Neuron (in vitro differentiated cells): ENCODE measurements around the gene SNAP23.

Source experiments
- H2AFZ ChIP-seq: one replicate; pipeline ENCODE4 v1.6.1; 2013; ENCODE audit warnings: low read depth, mild to moderate bottlenecking, inconsistent platforms, low read length, moderate library complexity
- H3K27me3 ChIP-seq: one replicate; pipeline ENCODE4 v1.6.1; 2013; ENCODE audit warnings: low read length; ENCODE audit not compliant: insufficient read depth
- H3K36me3 ChIP-seq: one replicate; pipeline ENCODE4 v1.6.1; 2013; ENCODE audit warnings: low read length; ENCODE audit not compliant: insufficient read depth
- H3K4me1 ChIP-seq: one replicate; pipeline ENCODE4 v1.6.1; 2013; ENCODE audit warnings: low read length; ENCODE audit not compliant: insufficient read depth
- H3K4me3 ChIP-seq: 2 replicates; pipeline ENCODE4 v1.5.1; 2013; ENCODE audit warnings: mild to moderate bottlenecking, low read length, moderate library complexity
- H3K9me3 ChIP-seq: one replicate; pipeline ENCODE4 v1.6.1; 2013; ENCODE audit warnings: low read length

SNAP23 gene

DNA sequence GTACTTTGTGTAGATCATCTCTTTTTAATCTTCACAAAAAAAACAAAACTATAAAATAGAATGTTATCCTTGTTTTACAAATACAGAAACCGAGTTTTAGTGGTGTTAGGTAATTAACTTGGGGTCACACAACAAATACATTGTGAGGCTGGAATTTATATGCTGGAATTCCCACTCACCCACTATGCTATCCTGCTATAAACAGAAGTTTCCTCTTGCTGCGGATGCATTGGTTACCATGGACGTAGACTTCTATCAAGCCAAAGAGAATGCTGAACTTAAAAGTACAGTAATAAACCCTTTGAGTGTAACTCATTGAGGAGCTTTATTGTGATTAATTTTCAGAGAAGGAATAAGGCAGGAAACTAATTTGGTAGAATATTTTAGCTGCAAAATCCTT, 9.2 kb downstream of the SNAP23 start:
- Histone ChIP-seq H3K36me3 (no peaks in the 10 kb centered on the region), H3K9me3 (no peaks in the 10 kb centered on the region), H3K27me3 (no peaks in the 10 kb centered on the region), H2AFZ (no peak overlapping the region), H3K4me3 (no peak overlapping the region), H3K4me1 (no peaks in the 10 kb centered on the region)

DNA sequence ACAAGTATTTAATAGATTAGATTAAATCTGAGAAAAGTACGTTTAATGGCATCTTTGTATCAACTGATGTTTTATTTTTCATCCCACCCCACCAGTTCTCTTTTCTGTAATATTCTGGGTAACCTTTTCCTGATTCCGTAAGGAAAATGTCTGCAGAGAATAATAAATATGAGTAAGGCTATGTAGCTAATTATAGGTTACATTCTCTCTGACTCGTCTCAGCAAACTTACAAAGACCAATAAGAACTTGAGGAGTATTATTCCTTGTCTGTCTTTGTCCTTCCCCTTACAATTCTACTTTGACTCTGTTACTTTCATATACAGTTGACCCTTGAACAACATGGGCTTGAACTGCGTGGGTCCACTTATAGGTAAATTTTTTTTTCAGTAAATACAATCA, 12.1 kb downstream of the SNAP23 start:
- Histone ChIP-seq H3K27me3 (no peaks in the 10 kb centered on the region), H2AFZ (no peak overlapping the region), H3K36me3 (peaks cover under 1% of the 10 kb centered on the region), H3K4me3 (no peak overlapping the region), H3K4me1 (no peaks in the 10 kb centered on the region), H3K9me3 (no peaks in the 10 kb centered on the region)

DNA sequence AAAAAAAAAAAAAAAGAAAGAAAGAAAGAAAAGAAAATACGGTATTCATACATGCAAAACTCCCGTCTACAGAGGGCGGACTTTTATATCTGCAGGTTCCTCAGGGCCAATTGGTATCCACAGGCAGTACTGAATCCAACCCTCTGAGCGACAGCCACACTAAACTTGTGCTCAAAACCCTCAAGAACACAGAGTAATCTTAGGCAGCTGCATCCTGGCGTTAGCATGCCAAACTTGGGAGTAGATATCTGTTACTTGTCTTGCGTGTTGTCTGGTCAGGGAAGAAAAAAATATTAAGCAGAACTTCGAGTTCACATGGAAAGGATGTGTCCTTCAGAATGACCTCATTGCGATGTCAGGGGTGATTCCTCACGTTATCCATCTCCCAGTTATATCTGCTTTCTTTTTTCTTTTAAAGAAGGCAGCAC, 12.8 kb downstream of the SNAP23 start:
- Histone ChIP-seq H3K4me1 (no peaks in the 10 kb centered on the region), H3K36me3 (peaks cover 7% of the 10 kb centered on the region), H3K9me3 (no peaks in the 10 kb centered on the region), H3K27me3 (no peaks in the 10 kb centered on the region), H2AFZ (no peak overlapping the region), H3K4me3 (no peak overlapping the region)

DNA sequence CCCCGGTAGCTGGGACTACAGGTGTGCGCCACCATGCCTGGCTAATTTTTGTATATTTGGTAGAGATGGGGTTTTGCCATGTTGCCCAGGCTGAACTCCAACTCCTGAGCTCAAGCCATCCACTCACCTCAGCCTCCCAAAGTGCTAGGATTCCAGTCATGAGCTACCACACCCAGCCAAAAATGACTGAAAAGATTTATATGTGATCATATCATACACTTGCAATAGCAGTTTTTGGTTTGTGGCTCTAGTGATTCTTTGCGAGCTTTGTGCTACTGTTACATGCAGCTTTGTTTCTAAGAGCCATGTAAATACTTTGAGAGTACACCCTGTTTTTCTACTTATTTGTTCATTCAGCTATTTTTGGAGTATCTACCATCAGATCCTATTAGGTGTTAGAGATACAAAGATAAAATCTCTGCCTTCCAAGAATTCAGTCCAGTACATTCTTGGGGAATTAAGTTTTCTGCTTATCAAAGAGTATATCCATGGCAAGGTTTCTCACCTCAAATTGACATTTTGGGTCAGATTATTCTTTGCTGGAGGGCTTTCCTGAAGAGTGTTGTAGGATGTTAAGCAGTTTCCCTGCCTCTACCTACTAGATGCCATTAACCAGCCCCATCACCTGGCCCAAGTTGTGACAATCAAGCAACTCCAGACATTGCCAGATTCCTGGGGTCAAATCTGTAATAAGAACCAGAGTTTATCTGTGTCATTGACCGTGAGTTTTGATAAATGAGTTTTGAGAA, 15.0 kb downstream of the SNAP23 start:
- Histone ChIP-seq H3K27me3 (no peaks in the 10 kb centered on the region), H3K9me3 (no peaks in the 10 kb centered on the region), H2AFZ (no peak overlapping the region), H3K4me1 (no peaks in the 10 kb centered on the region), H3K4me3 (no peak overlapping the region), H3K36me3 (peaks cover 17% of the 10 kb centered on the region)

DNA sequence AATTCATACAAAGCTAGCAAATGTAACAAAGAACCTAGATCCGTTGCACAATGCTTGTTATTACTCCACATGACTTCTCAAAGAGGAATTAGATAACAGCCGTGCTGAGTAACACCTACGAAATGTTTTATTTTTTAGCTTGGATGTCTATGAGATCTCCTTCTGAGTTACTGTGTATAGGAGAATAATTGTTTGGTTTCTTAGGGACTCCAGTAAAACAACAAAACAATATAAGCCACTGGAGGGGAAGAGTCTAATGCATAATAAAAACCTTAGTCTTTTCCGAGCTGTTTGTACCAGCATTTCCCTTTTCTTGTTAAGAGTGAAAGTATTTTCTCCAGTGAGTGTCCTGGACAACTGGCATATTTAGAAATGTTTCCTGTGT, 15.6 kb downstream of the SNAP23 start:
- Histone ChIP-seq H3K4me1 (no peaks in the 10 kb centered on the region), H2AFZ (no peak overlapping the region), H3K27me3 (no peaks in the 10 kb centered on the region), H3K36me3 (peaks cover 23% of the 10 kb centered on the region), H3K4me3 (no peak overlapping the region), H3K9me3 (no peaks in the 10 kb centered on the region)

DNA sequence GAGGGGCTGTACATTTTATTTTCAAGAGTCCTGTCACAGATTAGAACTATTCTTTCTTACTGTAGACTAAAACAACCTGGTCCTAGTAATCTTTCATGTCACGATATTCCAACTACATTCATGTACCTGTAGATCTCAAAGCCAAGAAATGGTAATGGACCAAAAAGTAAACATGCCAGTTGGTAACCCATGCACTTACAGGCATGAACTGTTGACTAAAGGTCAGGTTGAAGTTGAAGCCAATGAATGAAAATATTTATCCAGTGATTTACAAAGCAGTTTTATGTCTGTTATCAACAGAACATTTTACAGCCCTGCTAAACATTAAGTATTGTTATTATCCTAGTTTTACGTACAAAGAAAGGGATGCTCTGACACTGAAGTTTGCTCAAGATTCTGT, 27.9 kb downstream of the SNAP23 start:
- Histone ChIP-seq H3K27me3 (no peaks in the 10 kb centered on the region), H3K4me3 (no peak overlapping the region), H3K36me3 (peaks cover 21% of the 10 kb centered on the region)

DNA sequence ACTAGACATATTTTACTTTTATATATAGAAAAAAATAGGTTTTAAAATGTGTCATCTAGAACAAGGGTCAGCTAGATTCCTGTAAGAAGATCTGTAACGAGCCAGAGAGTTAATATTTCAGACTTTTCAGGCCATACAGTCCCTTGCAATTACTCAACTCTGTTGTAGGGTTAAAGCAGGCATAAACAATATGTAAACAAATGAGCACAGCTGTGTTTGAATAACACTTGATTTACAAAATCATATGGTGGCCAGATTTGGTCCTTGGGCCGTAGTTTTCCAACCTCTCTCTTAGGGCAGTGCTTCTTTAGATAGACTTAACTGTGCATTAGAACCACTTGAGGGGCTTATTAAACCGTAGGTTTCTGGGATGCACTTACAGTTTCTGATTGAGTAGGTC, 33.5 kb downstream of the SNAP23 start:
- H3K36me3 ChIP-seq = peaks cover 49% of the 10 kb centered on the region
- no peak overlapping the region for H2AFZ ChIP-seq
- no peaks in the 10 kb centered on the region for H3K9me3 ChIP-seq
- no peak overlapping the region for H3K4me3 ChIP-seq
- no peaks in the 10 kb centered on the region for H3K4me1 ChIP-seq
- no peaks in the 10 kb centered on the region for H3K27me3 ChIP-seq

More for the DNA sequence above, 27.9 kb downstream of the SNAP23 start:
- Histone ChIP-seq H3K4me1 (no peaks in the 10 kb centered on the region), H2AFZ (no peak overlapping the region), H3K9me3 (no peaks in the 10 kb centered on the region)

DNA sequence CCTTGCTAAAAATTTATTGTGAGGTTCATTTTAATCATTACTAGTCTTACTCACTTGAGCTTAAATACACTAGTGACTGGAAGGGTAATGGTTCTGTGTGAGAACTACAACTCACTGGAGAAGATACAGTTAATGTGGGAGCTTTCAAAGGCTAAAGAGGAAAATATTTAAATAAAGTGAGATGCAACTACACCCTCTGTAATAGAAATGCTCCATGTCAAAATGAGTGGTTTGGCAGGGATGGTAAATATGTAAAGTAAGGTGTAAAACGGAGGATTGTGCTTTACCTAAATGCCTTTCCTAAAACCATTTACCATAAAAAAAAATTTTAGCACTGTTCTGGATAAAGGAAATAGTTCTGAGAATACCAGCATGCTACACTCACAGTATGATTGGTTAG, 37.8 kb downstream of the SNAP23 start:
- peaks cover 52% of the 10 kb centered on the region for H3K36me3 ChIP-seq
- no peaks in the 10 kb centered on the region for H3K9me3 ChIP-seq
- no peak overlapping the region for H3K4me3 ChIP-seq
- no peak overlapping the region for H2AFZ ChIP-seq
- H3K4me1 ChIP-seq = no peaks in the 10 kb centered on the region
- no peaks in the 10 kb centered on the region for H3K27me3 ChIP-seq

DNA sequence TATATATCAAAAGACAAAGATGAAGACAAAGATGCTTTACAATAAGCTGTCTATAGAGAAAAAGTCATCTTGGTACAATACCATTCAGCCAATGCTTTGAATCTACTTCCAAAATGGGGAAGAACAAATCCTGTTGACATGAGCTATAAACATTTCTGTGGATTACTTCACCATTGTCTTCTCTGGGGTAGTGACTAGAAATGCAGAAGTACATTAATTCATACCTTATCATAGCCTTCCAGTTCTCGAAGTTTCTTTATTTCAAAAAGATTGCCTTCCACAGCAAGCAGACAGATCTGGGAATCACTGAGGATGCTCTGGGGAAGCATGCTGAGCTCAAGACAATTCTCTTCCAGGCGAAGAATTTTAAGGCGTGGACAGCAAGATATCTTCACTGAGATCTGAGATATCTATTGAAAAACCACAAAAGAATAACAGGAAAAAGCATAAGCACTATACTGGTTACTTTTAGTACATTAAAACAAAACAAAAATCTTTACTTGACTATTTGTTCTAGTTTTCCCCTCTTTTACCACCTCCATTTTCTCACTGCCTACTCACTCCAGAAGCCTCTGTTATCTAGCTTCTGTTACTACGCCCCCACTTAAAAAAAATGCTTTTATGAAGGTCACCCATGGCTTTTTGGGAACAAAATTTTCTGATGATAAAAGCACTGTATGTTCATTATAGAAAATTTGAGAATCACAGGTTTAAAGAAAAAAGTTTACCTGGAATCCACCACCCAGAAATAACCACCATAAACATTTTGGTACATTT, 49.6 kb downstream of the SNAP23 start:
- no peaks in the 10 kb centered on the region for H3K27me3 ChIP-seq
- no peak overlapping the region for H2AFZ ChIP-seq
- no peak overlapping the region for H3K4me3 ChIP-seq
- no peaks in the 10 kb centered on the region for H3K9me3 ChIP-seq
- H3K4me1 ChIP-seq = peaks cover 22% of the 10 kb centered on the region
- peaks cover 26% of the 10 kb centered on the region for H3K36me3 ChIP-seq

DNA sequence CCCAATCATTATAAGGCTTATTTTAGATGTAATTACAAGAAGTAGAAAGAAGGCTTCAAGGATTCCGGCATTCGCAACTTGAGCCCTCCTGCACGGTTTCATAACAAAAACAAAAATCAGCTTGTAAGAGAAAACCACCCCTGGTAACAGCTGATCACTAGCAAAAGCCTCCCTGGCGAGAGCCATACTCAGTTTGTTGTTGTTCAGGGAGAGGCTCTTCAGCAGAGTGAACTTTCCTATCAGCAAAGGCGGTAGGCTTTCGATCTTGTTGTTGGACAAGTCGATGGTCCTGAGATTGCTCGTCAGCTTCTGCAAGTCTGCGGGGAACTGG, 52.4 kb downstream of the SNAP23 start:
- Histone ChIP-seq H3K4me1 (peaks cover 22% of the 10 kb centered on the region), H2AFZ (peak overlapping the region; percentile 79), H3K4me3 (peak overlapping the region; percentile 80), H3K9me3 (no peaks in the 10 kb centered on the region), H3K27me3 (no peaks in the 10 kb centered on the region), H3K36me3 (peaks cover 32% of the 10 kb centered on the region)

DNA sequence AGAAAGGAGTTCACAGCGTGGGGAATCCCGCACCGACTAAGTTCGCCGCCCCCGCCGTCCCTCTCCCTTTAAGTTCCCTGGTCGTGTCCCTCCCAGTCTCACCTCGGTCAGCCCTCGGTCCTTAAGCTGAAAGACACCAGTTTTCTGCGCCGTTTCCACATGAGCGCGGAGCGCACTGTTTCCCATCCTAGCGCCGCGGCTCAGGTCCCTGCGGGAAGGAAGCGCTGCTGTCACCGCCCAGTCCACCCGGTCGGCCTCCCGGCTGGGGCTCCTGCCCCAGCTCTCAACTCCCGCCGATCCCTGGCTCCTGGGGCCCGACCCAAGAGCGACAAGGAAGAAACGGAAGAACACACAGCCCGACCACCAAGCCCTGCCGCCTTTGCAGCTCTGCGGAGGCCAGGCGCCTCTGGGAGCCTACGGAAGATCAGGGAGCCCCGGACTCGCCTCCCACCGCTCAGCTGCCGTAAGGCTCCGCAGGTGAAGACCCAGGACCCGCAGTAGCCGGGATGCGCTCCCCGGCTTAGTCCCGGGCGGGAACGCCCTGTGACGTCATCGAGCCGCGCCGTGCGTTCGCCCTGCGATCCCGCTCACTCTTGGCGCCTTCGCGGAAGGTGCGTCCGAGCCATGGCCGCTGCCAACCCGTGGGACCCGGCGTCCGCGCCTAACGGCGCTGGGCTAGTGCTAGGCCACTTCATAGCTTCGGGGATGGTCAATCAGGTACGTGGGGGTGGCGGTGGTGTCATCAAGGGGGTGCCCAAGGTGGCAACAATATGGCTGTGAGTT, 53.0 kb downstream of the SNAP23 start, which contains the start of the genes HAUS2 and LRRC57:
Gene HAUS2, plus strand, starts transcription at position 590 of the 783 bp plus-strand sequence. Its CDS starts 35 bp downstream, at position 625.
Gene LRRC57, minus strand, starts transcription at position 545 of the 783 bp plus-strand sequence. Its CDS starts 359 bp downstream, at position 186.
- Histone ChIP-seq H3K4me1 (peaks cover 22% of the 10 kb centered on the region), H3K4me3 (peak within 1 kb of the TSS; percentile 80), H3K36me3 (peaks cover 28% of the 10 kb centered on the region), H3K27me3 (no peaks in the 10 kb centered on the region), H2AFZ (peak within 1 kb of the TSS; percentile 79), H3K9me3 (no peaks in the 10 kb centered on the region)

DNA sequence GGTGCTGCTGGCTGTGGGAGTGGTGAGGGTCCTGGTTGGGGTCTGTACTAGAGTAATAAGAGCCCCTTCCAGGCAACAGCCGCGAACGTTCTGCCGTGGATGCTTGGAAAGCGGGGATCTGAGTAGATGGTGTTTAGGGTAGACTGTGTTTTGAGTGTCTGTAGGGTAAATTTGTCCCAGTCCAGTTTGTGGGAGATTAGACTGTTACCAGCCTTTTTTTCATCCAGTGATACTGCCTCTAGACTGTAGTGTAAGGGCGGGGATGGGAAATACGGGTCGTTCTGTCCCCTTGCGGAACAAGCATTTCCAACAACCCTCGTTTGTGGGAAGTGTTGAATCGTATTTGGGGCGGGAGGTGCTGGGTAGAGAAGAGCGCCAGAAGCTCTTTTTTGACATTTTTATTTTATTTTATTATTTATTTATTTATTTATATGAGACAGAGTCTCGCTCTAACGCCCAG, 53.6 kb downstream of the SNAP23 start:
- Histone ChIP-seq H3K36me3 (peaks cover 25% of the 10 kb centered on the region), H3K27me3 (no peaks in the 10 kb centered on the region), H3K9me3 (no peaks in the 10 kb centered on the region), H3K4me1 (peaks cover 22% of the 10 kb centered on the region), H2AFZ (peak overlapping the region; percentile 79), H3K4me3 (peak overlapping the region; percentile 80)
